ENCODE results near the gene PARP6. TPM values are rescaled to one million over a fixed set of nuclear protein-coding genes. Genes with fewer than 3 reads are reported as not detected.

The PARP6 gene
- total RNA-seq, 1 donor from 2014 or later: 55.4 TPM

DNA sequence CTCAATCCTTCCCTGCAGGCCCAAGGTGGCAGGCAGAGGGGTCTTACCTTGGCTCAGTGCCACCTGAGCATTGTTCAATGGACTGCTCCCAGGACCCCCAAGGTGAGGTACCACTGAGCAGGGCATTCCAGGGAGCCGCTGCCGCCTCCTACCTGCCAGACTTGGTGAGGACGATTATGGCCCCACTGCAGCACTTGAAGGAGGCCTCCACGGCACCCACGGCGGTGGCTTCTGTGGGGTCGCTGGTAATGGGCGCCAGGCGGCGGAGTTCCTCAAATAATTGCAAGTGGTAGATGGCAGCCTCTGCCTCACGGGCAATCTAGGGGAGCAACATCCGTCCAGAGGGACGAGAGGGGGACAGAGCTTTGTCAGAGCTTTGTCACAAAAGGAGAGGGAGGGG lies 70.1 kb downstream of the PARP6 start:
- DNase-seq (ENCODE audit: low spot score in 2 of 2) (no peak), FAIRE-seq (no peak)

DNA sequence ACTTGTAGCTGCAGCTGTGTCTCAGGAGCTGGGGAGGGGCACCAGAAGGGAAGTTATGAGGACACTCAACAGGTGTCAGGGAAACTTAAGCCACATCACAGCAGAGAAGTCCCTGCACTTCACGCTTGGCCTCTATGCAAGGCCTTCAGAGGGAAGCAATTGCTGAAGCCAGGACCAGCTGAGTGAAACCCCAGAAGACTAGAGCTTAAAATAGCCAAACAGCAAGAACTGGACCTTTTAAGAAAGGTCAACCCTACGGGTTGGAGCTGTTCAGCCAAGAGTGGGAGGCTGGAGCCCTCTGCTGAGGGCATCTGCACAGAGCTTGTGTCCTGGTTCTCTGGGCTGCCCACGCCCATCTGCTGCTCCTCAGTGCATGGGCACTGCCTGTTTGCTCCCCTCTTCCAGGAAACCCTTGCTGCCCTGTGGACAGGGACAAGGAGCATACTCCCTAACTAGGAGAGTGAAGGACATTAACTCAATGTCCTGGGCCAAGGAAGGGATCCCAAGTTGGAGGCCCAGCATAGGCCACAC lies 70.9 kb downstream of the PARP6 start:
- FAIRE-seq (no peak), DNase-seq (ENCODE audit: low spot score in 2 of 2) (no peak)

DNA sequence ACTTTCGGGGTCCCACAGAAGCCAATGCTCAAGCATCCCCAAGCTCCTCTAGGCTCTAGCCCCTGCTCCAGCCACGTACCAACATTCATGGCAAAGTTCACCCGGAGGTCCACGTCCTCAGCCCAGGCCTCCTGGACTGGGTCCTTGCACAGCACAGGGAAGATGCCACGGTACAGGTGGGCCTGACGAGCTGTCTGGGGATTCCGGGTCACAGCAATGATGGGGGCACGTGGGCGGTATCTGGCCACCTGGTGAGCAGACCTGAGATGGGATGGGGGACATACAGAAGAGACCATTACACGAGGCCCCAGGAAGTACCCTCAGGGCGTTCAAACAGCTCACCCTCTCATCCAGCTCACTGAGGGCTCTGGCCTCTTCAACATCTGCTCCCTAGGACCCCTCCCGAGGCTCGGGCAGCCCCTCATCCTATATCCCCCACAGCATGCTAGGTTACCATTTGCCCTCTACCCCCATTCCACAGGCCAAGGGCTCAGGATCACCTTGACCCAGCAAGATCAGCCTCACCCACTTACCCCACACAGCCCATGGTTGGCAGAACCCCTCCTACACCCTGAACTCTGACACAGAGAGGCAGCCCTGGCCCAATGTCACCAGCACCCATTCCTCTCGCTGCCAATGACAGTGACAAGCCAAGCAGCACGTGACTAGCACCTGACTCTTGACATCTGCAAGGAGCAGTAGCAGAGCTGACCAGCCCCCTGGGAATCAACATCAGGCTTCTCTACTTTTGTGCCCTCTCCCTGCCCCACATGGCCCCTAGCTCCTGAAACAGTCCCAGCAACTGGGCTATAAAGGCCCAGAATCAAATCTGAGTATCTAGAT lies 71.7 kb downstream of the PARP6 start:
- DNase-seq (ENCODE audit: low spot score in 2 of 2) (no peak), FAIRE-seq (no peak)

DNA sequence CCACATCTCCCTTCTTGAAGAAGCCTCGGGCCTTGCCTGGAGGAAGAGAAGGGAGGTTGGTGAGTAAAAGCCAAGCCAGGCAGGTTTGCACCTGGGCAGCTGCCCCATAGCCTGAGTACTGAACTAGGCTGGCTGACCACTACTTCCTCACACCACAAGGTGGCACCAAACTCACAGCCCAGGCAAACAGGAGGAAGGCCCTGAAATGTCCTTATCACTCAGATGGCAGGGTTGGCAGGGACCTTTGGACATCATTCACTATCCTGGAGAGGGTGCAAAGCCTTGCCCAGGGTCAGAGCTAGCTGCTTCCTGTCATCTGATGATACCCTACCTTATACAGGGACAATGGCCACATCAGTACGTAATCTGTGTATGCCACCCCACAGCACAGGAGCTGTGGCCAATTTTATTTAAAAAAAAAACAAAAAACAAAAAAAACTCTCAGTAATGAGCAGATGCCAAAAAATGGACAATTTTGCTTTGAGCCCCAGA lies 72.6 kb downstream of the PARP6 start:
- no peak for FAIRE-seq

DNA sequence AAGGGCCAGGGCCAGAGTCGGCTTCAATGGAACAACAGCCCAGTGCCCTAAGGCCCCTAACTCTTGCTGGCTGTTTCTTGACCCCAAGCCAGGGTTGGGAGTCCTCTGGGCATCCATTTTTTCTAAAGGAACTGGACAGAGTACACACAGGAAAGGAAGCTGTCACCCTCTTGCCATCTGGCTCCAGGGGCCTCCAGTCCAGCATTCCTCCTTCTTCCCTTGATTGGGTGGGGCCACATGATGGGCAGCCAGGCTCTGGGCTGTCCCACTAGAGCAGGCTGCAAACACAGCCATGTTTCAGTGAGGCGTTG lies 73.2 kb downstream of the PARP6 start:
- FAIRE-seq (no peak), DNase-seq (ENCODE audit: low spot score in 2 of 2) (no peak)

More for the DNA sequence above, 72.6 kb downstream of the PARP6 start:
- peak; percentile 80 to 85 for DNase-seq (ENCODE audit: low spot score in 2 of 2)

DNA sequence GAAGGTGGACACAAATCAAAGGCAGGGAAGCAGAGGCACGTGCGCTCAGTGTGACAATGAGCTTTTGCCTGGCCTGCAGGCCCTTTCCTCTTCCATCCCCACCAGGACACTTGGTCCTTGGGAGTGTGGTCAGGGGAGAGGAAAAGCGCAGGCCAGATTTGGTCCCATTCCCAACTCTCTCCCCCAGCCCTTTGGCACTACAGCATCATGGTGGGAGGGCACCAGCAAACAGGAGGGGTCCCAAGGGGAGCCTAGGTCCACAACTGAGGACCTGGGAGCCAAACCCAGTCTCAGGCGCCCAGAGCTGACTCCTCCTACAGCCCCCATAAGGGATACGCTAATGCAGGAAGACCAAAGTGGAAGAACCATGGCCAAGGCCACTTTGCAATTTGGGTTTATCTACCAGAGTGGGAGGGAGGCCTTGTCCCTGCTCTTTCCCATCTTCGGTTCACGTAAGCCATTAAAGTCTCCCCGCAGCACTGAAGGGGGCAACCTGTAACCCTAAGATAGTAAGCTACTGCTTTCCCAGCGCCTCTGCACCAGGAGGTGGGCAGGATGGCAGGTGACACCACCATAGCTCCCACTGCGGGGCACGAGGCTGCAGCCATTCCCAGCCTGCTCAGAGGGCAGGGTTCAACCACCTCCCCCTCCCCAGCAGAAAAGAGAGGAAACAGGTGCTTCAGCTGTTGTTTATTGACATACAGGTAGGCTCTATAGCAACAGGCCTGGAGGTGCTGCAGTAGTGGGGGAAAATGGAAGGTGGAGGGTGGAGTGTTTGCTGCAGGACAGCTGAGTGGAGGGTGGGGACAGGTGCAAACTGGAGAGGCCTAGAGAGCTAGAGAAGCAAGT lies 73.8 kb downstream of the PARP6 start:
- DNase-seq (ENCODE audit: low spot score in 2 of 2) (no peak), FAIRE-seq (no peak)

DNA sequence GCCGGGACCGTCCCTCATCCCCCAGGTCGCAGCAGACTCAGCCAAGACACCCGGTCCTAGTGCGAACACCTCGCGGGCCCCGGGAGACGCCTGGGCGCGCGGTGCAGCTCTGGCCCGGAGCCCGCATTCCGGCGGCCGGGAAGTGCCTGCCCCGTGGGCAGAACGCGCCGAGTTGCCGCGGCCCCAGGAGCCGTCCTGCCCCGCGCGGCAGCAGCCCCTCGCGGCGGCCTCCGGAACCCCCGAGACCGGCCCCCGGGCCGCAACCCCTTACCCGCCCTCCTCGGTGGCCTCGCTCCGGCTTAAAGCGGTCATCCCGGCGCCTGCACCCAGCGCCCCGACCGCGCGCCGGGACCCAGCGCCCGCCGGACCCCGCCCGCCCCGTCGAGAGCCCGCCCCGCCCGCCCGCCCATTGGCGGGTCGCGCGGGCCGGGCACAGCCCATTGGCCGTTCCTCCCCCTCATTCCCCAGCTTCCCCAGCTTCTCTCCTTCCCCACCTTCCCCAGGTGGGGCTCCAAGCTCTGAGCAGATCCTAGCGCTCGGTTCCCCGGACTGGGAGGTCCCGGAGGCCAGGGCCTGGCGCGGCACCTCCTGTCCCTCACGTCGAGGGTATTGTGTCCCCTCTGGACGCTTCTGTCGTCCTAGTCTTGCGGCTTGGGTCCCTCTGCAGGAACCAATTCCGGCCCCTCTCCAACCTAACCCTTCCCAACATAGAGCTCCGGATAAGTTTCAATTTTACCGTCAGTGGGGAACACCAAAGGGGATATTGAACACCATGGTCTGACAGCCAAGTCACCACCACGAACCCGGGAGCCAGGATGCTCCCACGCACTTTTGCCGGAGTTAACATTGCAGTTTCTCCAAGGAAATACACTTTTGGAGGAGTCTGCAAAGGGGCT lies 74.6 kb downstream of the PARP6 start, which contains the start of gene GRAMD2A:
TSS of gene GRAMD2A (minus strand) at position 328 of the 896 bp plus-strand sequence.
- FAIRE-seq: no peak
- DNase-seq (ENCODE audit: low spot score in 2 of 2): peak; percentile 58 to 64

DNA sequence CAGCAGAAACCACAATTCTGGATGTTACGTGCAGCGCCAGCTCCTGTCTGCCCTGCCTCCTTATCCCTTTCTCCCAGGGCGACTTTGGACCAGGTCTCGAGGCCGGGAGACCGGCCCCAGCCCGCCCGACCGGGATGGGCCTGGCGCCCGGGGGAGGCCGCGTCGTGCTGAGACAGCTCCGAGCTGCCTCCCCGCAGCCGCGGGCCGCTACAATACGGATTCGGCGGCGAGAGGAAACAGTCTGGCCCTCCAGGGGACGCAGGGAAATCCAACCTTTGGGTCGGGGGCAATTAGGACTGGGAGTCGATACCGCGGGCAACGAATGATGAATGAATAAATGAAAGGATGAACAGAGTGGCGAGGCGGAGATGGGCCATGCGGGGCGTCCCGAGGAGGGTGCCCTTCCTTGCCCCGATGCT lies 75.3 kb downstream of the PARP6 start:
- no peak for DNase-seq (ENCODE audit: low spot score in 2 of 2)
- no peak for FAIRE-seq

DNA sequence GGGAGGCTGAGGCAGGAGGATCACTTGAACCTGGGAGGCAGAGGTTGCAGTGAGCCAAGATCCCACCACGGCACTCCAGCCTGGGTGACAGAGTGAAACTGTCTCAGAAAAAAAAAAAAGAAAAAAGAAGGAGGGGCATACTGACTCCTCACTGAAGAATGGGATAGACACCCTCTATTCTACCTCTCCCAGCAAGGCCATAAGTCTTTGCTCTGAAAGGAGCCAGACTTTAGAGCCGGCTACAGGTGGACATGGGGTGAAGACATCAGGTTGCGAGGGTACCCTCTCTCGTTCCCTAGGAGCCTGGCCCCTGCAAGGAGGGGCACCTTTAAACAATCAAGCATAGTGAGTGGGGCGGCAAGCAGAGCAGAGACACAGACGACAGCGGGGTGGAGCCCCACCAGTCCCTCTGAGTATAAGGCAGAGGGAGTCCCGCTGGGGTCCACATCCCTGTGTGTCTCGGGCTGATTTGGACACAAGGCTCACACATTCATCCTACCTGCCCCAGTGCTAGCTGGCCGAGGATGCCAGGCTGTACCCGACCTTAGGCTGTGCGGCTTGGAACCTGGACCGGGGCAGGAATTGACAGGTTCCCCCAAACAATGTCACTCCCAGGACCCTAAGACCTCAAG lies 75.8 kb downstream of the PARP6 start:
- FAIRE-seq: no peak
- no peak for DNase-seq (ENCODE audit: low spot score in 2 of 2)

DNA sequence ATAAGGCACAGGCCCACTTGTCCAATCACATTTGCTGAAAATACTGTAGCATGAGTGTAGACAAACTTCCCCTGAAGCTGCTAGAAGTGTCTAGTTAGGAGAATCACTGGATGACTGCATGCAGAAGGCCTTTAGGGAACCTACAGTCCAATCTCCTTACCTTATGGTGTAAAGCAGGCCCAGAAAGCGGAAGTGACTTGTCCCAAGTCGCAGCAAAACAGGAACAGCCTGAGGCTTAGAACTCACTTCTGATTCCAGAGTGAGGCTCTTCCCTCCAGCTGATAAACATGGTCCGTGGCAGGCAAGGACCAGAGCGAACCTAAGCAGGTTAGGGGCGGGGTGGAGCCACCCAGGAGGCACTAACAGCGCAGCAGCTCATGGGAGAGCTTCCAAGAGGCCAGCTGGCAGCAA lies 77.2 kb downstream of the PARP6 start:
- peak in 1 of 2 donors; percentile 45 for DNase-seq (ENCODE audit: low spot score in 2 of 2)
- no peak for FAIRE-seq

DNA sequence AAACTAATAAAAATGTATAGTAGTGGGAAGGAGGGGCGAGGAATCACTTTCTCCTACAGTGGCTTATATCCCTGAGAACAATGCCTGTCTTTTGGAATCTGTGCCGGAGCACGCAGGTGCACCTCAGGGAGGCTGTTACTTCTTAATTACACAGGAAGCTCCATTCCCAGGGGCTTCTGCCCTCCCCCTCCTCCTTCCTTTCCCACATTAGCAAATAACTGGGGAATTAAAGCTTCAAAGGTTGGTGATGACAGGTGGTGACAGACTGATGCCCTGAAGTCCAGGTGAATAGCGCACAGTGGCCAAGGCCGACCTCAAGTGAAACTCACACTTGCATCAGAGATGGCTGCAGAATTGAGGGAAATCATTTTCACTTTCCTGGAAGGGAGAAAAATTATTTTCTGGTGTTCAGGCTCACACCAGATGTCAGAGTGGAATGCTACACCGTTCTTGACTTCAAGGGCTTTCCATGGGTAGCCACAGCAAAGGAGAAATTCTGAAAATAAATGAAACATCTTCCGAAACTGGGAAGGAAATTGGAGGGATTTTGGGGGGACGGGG lies 78.4 kb downstream of the PARP6 start:
- FAIRE-seq: no peak

DNA sequence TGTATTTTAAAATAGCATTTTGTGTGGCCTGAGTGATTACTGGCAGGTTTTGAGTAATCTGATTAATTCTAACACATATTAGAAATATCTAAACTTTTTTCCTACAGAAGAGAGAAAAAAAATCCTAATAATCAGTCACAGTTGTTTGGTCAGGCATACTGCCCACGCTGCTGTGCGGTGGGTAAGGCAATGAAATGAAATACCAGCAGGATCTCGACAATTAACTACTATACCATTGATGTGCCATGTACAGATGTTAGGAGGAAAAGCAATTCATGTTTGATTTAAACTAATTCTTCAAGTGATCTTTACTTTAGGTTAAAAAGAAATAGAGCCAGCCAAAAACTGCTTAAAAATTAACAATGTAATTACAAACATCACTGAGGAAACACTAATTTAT lies 79.9 kb downstream of the PARP6 start:
- DNase-seq (ENCODE audit: low spot score in 2 of 2) (no peak), FAIRE-seq (no peak)

More for the DNA sequence above, 78.4 kb downstream of the PARP6 start:
- no peak for DNase-seq (ENCODE audit: low spot score in 2 of 2)

Other genes with a start within 250 kb of the PARP6 start
- gene MYO9A, start 154.4 kb downstream of the PARP6 start, total RNA-seq: 121 TPM
- gene SENP8, start 154.2 kb downstream of the PARP6 start, total RNA-seq: 6.1 TPM
- 1.2 TPM for gene GRAMD2A, start 74.8 kb downstream of the PARP6 start, total RNA-seq
- gene PKM, start 41.4 kb downstream of the PARP6 start, total RNA-seq: 285 TPM
- 11.4 TPM for gene CELF6, start 47.6 kb upstream of the PARP6 start, total RNA-seq
- 30.6 TPM for gene HEXA, start 103.5 kb upstream of the PARP6 start, total RNA-seq
- gene TMEM202, start 125.8 kb upstream of the PARP6 start, total RNA-seq: not detected
- gene ARIH1, start 201.8 kb upstream of the PARP6 start, total RNA-seq: 31.4 TPM